ENCODE results near the gene AGK.
"Not testable (repeated sequence)": the region's sequence is repeated elsewhere in the genome, so short reads cannot be mapped to it uniquely, and the experiment has no call there.

Gene AGK

GRCh38 chr7:141590071-141590470 is 38.9 kb downstream of the AGK start:
- DNase-seq: no peak

DNA sequence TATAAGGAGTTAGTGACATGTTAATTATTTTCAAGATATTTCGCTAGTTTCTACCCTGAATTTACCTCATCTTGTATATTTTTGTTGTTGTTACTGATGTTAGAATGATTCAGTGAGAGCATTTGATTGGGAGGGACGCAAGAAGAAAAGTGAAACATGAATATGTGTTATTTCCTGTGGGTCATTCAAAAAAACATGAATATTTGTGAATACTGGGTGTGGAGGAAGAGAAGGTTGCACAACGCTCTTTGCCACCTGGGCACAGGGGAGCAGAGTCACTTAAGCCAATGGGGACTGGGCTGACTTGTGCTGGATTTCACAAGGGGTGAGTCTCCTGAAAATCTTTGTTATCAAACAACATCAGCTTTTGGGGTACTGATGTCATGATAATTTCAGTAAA is 39.5 kb downstream of the AGK start:
- no peak for DNase-seq

DNA sequence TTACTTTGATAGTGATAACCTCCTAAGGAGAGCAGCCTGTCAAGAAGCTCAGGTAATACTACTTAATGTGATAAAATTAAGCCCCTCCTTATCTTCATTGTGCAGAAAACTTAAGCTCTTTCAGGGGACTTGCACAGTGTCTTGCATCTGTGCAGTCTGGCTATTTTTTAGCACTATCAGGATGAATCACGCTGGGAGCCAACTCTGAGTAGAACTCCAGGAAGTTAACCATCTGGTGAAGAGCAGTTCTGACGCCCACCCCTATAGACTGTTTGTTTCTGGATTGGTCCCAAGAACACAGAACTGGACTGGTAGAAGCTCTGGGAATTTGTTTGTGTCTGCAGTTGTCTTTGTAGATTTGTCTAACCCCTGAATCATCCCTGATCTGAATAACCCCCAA is 41.9 kb downstream of the AGK start:
- no peak for DNase-seq

GRCh38 chr7:141597966-141598365 is 46.8 kb downstream of the AGK start:
- DNase-seq: no peak

DNA sequence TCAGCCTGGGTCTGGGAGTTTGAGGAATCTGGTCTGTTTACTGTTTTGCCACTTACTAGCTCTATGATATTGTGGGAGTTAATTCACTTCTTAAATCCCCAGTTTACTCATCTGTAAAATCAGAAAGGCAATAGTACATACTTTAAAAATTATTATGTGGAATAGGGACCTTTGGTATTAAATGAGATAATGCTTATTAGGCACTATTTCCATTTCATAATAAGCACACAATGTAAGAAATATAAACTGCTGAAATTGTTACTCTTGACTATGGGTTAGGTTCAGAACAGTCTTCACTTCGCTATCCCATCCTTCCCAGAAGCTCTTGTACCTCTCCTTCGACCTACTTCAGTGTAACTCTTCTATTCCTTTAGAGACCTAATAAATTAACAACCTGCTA is 47.2 kb downstream of the AGK start:
- DNase-seq: no peak

- no peak for DNase-seq
These were observed 49.2 kb downstream of the AGK start for GRCh38 chr7:141600168-141601006.

- DNase-seq: no peak
These were observed 58.4 kb downstream of the AGK start for GRCh38 chr7:141609576-141609975.

- no peak for DNase-seq
These were observed 59.5 kb downstream of the AGK start for GRCh38 chr7:141610671-141611070.

- no peak for DNase-seq
These were observed 61.7 kb downstream of the AGK start for GRCh38 chr7:141612861-141613260.

DNA sequence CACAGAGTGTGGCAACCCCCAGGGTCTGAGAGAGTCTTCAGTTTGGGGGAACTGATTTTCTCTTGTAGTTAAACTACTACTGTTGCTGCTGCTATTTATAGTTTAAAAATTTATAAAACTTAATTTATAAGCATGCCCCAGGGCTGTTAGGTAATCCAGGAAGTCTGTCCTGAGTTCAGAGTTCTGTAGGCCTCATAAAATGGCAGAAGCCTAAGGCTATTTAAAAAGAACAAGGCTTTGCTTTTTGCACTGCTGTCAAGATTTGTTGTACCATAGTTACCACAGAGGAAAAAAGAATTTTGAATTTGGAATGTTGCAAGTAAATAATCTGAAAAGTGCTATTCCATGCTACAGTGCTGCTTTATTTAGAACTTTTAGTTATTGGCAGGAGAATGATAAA is 66.1 kb downstream of the AGK start:
- DNase-seq: no peak

GRCh38 chr7:141619745-141620144 is 68.5 kb downstream of the AGK start:
- DNase-seq: no peak

- no peak for DNase-seq
These were observed 73.6 kb downstream of the AGK start for GRCh38 chr7:141624763-141625162.

GRCh38 chr7:141630621-141631020 is 79.4 kb downstream of the AGK start:
- no peak for DNase-seq

DNA sequence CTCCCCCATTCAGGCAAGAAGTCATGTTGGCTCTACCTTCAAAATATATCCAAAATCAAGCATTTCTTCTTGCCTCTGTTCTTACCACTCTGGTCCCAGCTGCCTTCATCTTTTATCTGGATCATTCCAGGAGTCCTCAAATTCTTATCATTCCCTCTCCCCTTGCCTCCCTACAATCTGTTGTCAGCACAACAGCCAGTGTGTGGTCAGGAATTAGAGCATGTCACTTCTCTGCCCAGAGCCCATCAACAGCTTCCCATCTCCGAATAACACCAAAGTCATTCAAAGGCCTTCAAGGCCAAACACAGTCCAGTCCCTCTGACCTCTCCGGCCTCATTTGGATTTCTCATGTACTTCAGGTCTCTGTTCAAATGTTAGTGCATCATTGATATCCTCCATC is 80.3 kb downstream of the AGK start:
- no peak for DNase-seq

GRCh38 chr7:141634065-141634464 is 82.9 kb downstream of the AGK start:
- DNase-seq: no peak

- DNase-seq: no peak
These were observed 84.8 kb downstream of the AGK start for GRCh38 chr7:141636053-141636452.

GRCh38 chr7:141640239-141640840 is 89.1 kb downstream of the AGK start:
- DNase-seq: no peak

DNA sequence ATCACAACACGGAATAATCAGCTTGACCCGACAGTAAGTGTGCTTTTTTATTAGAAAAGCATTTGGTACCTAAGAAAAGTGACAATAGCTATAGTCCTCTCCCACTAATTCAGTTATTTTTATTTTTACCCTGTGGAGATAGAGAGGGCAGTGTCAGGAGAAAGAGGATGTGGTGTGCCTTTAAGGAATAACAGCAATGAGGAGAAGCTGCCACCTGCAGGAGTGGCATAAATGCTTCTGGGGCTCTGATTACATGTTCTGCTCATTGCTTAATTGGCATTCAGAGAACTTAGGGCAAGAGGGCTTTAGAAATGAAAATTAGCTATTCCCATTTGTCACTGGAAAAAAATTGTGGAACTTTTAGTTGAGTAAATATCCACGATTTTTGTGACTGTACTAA is 90.7 kb downstream of the AGK start:
- no peak for DNase-seq

GRCh38 chr7:141645188-141645587 is 94.0 kb downstream of the AGK start:
- DNase-seq: no peak

DNA sequence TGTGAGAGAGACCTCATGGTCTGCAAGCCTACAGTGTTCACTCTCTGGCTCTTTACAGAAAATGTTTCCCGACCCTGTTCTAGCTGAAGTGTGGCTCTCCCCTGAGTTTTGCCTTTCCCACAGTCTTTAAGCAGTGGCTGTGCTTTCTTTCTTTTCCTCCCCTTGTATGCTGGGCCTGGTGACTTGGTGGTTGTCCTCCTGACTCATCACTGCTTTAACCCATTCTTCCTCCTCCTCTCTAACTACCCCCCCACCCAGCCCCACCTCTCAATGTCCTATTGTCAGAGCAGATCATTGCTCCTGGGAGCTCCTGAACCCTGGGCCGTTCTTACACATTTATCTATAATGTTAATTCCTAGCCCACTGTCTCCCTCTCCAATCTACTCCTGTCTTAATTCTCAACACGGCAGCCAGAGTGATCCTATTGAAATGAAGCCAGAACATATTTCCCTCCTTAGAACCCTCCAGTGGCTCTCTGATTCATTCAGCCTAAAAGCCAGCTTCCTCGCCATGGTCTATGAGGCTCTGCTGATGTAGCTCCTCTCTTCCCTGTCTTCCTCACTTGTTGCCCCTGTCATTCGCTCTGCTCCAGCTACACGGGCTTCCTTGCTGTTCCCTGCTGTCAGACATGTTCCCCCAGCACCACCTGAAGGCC is 95.7 kb downstream of the AGK start:
- no peak for DNase-seq

- not testable (repeated sequence) for DNase-seq
These were observed 96.5 kb downstream of the AGK start for GRCh38 chr7:141647701-141648100.

DNA sequence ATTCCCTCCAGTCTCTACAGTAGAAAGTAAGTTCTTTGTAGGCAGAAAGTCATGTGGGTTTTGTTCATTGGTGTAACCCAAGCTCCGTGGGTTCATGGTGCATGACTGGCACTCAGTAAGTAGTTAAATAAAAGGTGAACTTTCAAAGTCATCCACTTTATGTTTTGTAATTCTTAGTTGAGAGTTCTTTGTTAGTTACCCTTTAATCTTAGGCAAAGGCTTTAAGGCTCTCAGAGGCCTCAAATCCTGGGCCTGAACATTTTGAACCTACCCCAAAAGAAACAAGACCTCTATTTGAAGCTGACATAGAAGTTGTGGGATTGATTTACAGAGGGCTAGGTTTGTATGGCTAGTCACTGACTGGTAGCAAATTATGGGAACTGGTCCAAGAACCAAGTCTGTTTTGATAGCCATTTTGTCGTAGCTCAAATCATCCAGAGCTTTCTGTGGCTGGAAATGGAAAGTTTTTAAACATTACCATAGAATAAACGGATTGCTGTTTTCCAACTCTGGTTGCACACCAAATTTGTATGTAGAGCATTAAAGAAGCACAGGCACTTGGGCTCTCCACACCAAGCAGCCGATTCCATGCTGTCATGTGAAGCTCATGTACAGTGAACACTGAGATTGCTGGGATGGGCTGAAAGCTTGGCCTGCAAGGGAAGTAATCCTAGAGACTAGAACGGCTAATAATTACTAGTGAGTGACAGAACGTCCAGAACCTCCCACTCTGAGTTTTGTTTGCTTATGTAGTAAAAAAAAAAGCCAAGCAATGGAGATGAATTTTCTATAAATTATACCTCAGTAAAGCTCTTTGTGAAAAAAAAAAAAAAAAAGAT is 97.3 kb downstream of the AGK start:
- DNase-seq: no peak

DNA sequence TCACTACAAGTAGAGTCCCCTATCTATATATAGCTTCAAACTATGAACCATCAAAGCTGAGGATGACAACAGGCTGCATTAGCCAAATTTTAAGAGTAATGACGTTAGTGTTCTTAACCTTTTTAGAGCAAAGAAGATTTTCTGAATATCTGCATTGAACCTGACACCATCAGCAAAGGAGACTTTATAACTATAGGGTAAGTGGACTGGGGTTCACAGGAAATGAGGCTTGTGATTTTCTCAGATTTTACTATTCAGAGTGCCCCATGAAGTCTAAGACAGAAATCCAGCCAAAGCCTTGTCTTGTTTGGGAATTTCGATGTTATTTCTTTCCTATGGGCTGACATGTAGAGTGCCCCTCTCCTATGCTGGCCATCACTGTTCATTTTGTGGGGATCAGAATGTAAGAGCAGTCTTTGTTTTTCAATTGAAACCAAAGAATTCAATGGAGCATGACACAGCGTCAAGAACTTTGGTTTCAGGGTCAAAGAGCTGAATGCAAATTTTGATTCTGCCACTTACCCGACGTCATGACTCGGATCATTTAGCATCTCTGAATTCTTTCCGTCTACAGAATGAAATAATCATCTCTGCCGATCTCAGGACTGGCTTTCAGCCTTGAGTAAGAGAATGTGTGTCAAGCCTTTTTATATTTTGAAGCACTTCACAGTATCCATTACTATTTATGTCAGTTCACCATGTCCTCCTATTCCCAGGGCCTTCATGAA is 98.1 kb downstream of the AGK start:
- no peak for DNase-seq

All from stimulated activated CD4-positive, alpha-beta T cell treated with anti-CD3 and anti-CD28 coated beads, Interleukin-12 subunit alpha, Interleukin-12 subunit beta, amount 100 ng/mL, for 4 hours (primary cell).